ENCODE measurements around the gene CTNNA2. TPM values are rescaled to one million over a fixed set of nuclear protein-coding genes. Genes with fewer than 3 reads are reported as not detected.

CTNNA2 gene
- total RNA-seq, 1 donor from 2014 or later: 15.0 TPM

DNA sequence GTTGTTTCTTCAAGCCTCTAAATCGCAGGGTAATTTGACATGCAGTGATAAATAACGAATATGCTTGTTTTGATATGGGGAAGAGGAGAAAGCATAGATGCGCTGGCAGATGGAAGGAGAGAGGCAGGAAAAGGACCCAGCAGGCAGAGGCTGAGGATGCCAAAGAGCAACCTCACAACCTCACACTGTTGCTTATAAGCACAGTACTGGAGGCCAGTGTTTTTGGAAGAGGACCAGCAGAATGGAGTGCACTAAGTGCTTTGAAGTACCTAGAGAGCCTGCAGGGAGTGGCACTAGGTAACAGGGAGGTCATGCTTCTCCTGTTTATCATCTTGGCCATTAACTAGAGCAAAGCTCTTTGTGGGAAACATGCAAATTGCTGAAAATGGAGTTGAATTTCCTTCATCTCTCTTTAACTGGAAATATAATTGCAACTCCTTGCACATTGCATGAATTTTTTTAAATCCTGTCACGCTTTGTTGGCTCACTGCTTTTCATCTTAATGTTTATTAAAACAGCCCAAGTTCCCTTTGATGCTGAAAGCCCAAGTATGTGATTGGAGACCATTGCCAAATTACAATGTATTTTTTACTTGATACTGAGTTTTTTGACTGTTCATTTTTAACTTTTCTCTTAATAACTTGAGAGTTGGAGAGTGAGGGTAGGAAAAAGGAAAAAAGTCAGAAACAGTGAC lies 555.3 kb downstream of the CTNNA2 start:
- Mint-ChIP-seq H3K4me1 (ENCODE audit: unreplicated experiment) (peaks cover 4% of the 10 kb centered on the region), H3K36me3 (no peaks in the 10 kb centered on the region), H3K27me3 (peaks cover 11% of the 10 kb centered on the region), H3K4me3 (no peak overlapping the region), H3K27ac (no peak overlapping the region), H3K9me3 (peaks cover 5% of the 10 kb centered on the region)
- TF ChIP-seq, protein P1, sequence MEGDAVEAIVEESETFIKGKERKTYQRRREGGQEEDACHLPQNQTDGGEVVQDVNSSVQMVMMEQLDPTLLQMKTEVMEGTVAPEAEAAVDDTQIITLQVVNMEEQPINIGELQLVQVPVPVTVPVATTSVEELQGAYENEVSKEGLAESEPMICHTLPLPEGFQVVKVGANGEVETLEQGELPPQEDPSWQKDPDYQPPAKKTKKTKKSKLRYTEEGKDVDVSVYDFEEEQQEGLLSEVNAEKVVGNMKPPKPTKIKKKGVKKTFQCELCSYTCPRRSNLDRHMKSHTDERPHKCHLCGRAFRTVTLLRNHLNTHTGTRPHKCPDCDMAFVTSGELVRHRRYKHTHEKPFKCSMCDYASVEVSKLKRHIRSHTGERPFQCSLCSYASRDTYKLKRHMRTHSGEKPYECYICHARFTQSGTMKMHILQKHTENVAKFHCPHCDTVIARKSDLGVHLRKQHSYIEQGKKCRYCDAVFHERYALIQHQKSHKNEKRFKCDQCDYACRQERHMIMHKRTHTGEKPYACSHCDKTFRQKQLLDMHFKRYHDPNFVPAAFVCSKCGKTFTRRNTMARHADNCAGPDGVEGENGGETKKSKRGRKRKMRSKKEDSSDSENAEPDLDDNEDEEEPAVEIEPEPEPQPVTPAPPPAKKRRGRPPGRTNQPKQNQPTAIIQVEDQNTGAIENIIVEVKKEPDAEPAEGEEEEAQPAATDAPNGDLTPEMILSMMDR (conservative IDR thresholded peaks at IDR 0.05): no peak
- no peak for DNase-seq (ENCODE audit: extremely low spot score, unreplicated experiment)

DNA sequence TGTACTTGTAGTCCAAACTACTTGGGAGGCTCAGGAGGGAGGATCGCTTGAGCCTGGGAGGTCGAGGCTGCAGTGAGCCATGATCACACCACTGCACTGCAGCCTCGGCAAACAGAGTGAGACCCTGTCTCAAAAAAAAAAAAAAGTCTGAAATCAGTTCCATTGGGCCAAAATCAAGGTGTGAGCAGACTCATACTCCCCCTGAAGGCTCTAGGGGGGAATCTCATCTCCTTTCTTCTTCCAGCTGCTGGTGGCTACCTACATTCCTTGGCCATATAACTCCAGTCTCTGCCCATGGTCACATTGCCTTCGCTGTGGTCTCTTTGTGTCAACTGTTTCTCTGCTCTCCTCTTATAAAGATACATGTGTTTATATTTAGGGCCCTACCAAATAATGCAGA lies 557.7 kb downstream of the CTNNA2 start:
- H3K4me3 Mint-ChIP-seq: no peak overlapping the region
- no peaks in the 10 kb centered on the region for H3K36me3 Mint-ChIP-seq
- DNase-seq (ENCODE audit: extremely low spot score, unreplicated experiment): no peak
- TF ChIP-seq, protein P1 (conservative IDR thresholded peaks at IDR 0.05): no peak
- H3K9me3 Mint-ChIP-seq: peaks cover 5% of the 10 kb centered on the region
- peaks cover 12% of the 10 kb centered on the region for H3K27me3 Mint-ChIP-seq
- peaks cover 5% of the 10 kb centered on the region for H3K4me1 Mint-ChIP-seq (ENCODE audit: unreplicated experiment)
- H3K27ac Mint-ChIP-seq: no peak overlapping the region

- Mint-ChIP-seq H3K27me3 (peaks cover 12% of the 10 kb centered on the region), H3K9me3 (peaks cover 5% of the 10 kb centered on the region), H3K27ac (no peak overlapping the region), H3K36me3 (no peaks in the 10 kb centered on the region), H3K4me3 (no peak overlapping the region), H3K4me1 (ENCODE audit: unreplicated experiment) (peaks cover 5% of the 10 kb centered on the region)
- DNase-seq (ENCODE audit: extremely low spot score, unreplicated experiment): no peak
- TF ChIP-seq, protein P1 (conservative IDR thresholded peaks at IDR 0.05): no peak
Observed at GRCh38 chr2:80071941-80072340, 559.1 kb downstream of the CTNNA2 start.

DNA sequence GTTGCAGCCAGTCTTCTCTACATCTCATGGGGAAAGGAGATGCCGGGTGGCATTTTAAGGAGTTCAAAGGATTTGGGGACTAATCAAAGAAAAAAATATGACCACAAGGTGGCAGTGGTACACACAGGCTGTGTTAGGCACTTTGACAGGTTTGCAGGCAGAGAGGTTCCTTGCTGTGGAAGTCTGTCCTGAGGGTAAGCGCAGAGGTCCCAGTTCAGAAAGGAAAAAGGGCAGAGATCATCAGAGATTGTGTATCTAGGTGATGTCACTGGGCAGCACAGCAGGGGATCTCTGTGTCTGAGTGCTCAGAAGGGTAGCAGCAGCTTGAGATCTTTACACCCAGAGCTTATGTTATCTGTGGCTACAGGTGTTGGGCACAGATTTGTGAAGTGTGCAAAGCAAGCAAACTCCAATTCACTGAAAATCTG lies 560.3 kb downstream of the CTNNA2 start:
- H3K27me3 Mint-ChIP-seq: peaks cover 12% of the 10 kb centered on the region
- no peaks in the 10 kb centered on the region for H3K36me3 Mint-ChIP-seq
- no peak for DNase-seq (ENCODE audit: extremely low spot score, unreplicated experiment)
- no peak overlapping the region for H3K27ac Mint-ChIP-seq
- H3K4me1 Mint-ChIP-seq (ENCODE audit: unreplicated experiment): peaks cover 5% of the 10 kb centered on the region
- peaks cover 5% of the 10 kb centered on the region for H3K9me3 Mint-ChIP-seq
- TF ChIP-seq, protein P1 (conservative IDR thresholded peaks at IDR 0.05): peak; percentile 87
- no peak overlapping the region for H3K4me3 Mint-ChIP-seq

DNA sequence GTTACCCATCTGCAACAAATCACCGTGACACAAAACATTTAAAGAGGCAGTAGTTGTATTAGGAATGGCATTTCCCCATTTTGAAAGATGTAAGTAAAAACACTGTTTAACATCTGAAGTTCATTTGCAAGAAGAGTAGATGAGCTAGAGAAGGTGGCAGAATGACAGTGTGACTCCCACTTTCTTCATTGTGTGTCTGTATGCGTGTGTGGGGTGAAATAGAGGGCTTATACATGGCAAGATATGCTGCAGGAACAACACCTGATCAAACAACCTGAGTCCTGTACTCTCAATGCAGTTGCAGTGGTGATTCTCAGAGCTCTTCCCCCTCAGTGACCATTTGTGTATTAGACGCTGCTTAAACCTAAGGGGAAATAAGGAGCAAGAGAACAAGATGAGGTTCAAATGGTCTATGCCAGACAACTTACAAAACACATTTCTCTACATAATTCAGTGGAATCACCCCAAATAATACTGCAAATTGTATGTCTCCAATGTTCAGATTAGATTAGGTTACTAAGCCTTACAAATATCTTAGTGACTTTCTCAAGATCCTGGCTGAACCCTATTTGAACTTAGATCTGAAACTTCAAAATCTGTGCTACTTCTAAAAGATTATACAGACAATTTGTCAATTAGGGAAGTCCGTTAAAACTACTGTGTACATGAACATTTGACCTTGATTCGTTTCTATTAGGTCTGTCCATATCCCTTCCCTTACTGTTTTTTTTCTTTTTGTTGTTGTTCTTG lies 561.6 kb downstream of the CTNNA2 start:
- Mint-ChIP-seq H3K27me3 (peaks cover 12% of the 10 kb centered on the region), H3K4me1 (ENCODE audit: unreplicated experiment) (peaks cover 5% of the 10 kb centered on the region), H3K9me3 (peaks cover 5% of the 10 kb centered on the region), H3K36me3 (no peaks in the 10 kb centered on the region), H3K27ac (no peak overlapping the region), H3K4me3 (no peak overlapping the region)
- DNase-seq (ENCODE audit: extremely low spot score, unreplicated experiment): no peak
- TF ChIP-seq, protein P1 (conservative IDR thresholded peaks at IDR 0.05): no peak
